ENCODE measurements around the gene PLCB1. TPM values are rescaled to one million over a fixed set of nuclear protein-coding genes. Genes with fewer than 3 reads are reported as not detected.

Gene PLCB1
- total and polyA plus RNA-seq, 2 donors (not counting 3 experiments of a cell fraction or from before 2014, with no cell fraction given): 10.2 to 53.4 TPM

GRCh38 chr20:8903655-8904605 lies 771.9 kb downstream of the PLCB1 start:
- H3K27me3 ChIP-seq (ENCODE audit: control insufficient read depth in 2 of 2, insufficient read depth in 2 of 2, low read length in 2 of 2): no peaks in the 10 kb centered on the region
- H3K27ac ChIP-seq (ENCODE audit: insufficient read depth, low read depth, low read length): no peak overlapping the region
- H4K20me1 ChIP-seq (replicated peaks; ENCODE audit: control insufficient read depth, extremely low read depth, insufficient read depth, low read length): no peaks in the 10 kb centered on the region
- TF ChIP-seq CTCF (IDR thresholded peaks at IDR 0.05; ENCODE audit: extremely low read depth in 1 of 2, insufficient read depth in 1 of 2, low read depth in 1 of 2, low read length in 2 of 2): no peak
- no peak for TF ChIP-seq MYC (IDR thresholded peaks at IDR 0.05; ENCODE audit: low read depth, low read length)
- no peak for TF ChIP-seq EZH2 (IDR thresholded peaks at IDR 0.05; ENCODE audit: borderline replicate concordance, low read depth, low read length, severe bottlenecking)
- TF ChIP-seq GATA2 (IDR thresholded peaks at IDR 0.05; ENCODE audit: insufficient read depth, insufficient read length, low read depth, low read length): no peak
- TF ChIP-seq POLR2A (IDR thresholded peaks at IDR 0.05; ENCODE audit: low read depth, low read length): no peak
- TF ChIP-seq JUN (IDR thresholded peaks at IDR 0.05; ENCODE audit: borderline replicate concordance, insufficient read depth, insufficient read length, low read depth): no peak
- TF ChIP-seq POLR2AphosphoS5 (IDR thresholded peaks at IDR 0.05; ENCODE audit: insufficient read depth, low read depth, low read length): no peak
- no peak for TF ChIP-seq MAX (IDR thresholded peaks at IDR 0.05; ENCODE audit: insufficient read depth, insufficient read length)
- no peak for TF ChIP-seq FOS (IDR thresholded peaks at IDR 0.05; ENCODE audit: borderline replicate concordance, insufficient read depth, low read length)
- ChIA-PET CTCF (interaction anchor here (1.9 kb wide), 1 partner anchor 50 kb away, joined by 6 read pairs; no protein-coding TSS in a partner anchor), POLR2A (no interaction called here)
- no TSS peak for BruUV-seq (replicated peaks)
- H3K9ac ChIP-seq (replicated peaks; ENCODE audit: extremely low read depth, insufficient read depth, low read length): no peak overlapping the region
- no peaks in the 10 kb centered on the region for H3K9me3 ChIP-seq (replicated peaks; ENCODE audit: control insufficient read depth, insufficient read depth, low read length)
- DNase-seq (ENCODE audit: low read depth, low spot score): no peak
- H3K4me1 ChIP-seq (ENCODE audit: control insufficient read depth, extremely low read depth, insufficient read depth, low read length): no peaks in the 10 kb centered on the region
- H3K4me3 ChIP-seq (replicated peaks in 1 of 3; ENCODE audit: insufficient read depth in 1 of 3, low read depth in 1 of 3, low read length in 3 of 3): no peak overlapping the region
- H3K4me2 ChIP-seq (ENCODE audit: insufficient read depth, low read length): no peak overlapping the region
- dilution Hi-C loops (cut with MboI; ENCODE audit: extremely low pct_ligation_motif_present, low sequenced_read_pairs) (no loop called here), intact Hi-C loops (cut with micrococcal nuclease) (no loop called here)
- no peak overlapping the region for H2AFZ ChIP-seq (ENCODE audit: low read depth, low read length)
- no peaks in the 10 kb centered on the region for H3K79me2 ChIP-seq (ENCODE audit: control insufficient read depth, insufficient read depth, low read length)
- no peaks in the 10 kb centered on the region for H3K36me3 ChIP-seq (ENCODE audit: control insufficient read depth in 2 of 2, extremely low read depth in 1 of 2, insufficient read depth in 2 of 2, low read length in 2 of 2)
- H3K9me1 ChIP-seq (replicated peaks; ENCODE audit: control insufficient read depth, extremely low read depth, insufficient read depth, low read length): no peaks in the 10 kb centered on the region
- FAIRE-seq: no peak
